Naive B cell (primary cell): ENCODE measurements around the gene GTPBP6. TPM values are rescaled to one million over a fixed set of nuclear protein-coding genes. Genes with fewer than 3 reads are reported as not detected.
"Not testable (repeated sequence)": the region's sequence is repeated elsewhere in the genome, so short reads cannot be mapped to it uniquely, and the experiment has no call there.

Source experiments
- ATAC-seq, 2 donors: fragments of 150-1000 bp; cut with Tn5 transposase; 2 replicates each; pipeline ENCODE4 v1.10.0; 2021; ENCODE audit warnings: low read depth in 2 of 2, mild to moderate bottlenecking in 2 of 2, moderate library complexity in 2 of 2
- DNase-seq: peaks from one replicate; pipeline ENCODE4 v3.0.0; 2022
- H3K27ac Mint-ChIP-seq, 6 donors: one replicate each; pipeline ENCODE4 v1.8.0; 2020 to 2022; ENCODE audit warnings: mild to moderate bottlenecking in 6 of 6, mixed read lengths in 6 of 6, moderate library complexity in 5 of 6, inconsistent platforms in 2 of 6
- H3K27me3 Mint-ChIP-seq, 3 donors: one replicate each; pipeline ENCODE4 v1.8.0; 2021 to 2022; ENCODE audit warnings: mixed read lengths in 3 of 3, mild to moderate bottlenecking in 1 of 3
- H3K36me3 Mint-ChIP-seq, 2 donors: one replicate each; pipeline ENCODE4 v1.8.0; 2020 to 2022; ENCODE audit warnings: mixed read lengths in 2 of 2, inconsistent platforms in 1 of 2, mild to moderate bottlenecking in 1 of 2
- H3K4me1 Mint-ChIP-seq, 3 donors: one replicate each; pipeline ENCODE4 v1.8.0; 2020 to 2022; ENCODE audit warnings: mixed read lengths in 3 of 3, inconsistent platforms in 1 of 3, mild to moderate bottlenecking in 1 of 3, moderate library complexity in 1 of 3
- H3K4me3 Mint-ChIP-seq, 8 donors: one replicate each; pipeline ENCODE4 v1.8.0; 2020 to 2022; ENCODE audit warnings: mild to moderate bottlenecking in 8 of 8, mixed read lengths in 8 of 8, moderate library complexity in 8 of 8, inconsistent platforms in 2 of 8
- H3K9me3 Mint-ChIP-seq, 7 donors: one replicate each; pipeline ENCODE4 v1.8.0; 2020 to 2022; ENCODE audit warnings: mixed read lengths in 7 of 7, mild to moderate bottlenecking in 5 of 7, inconsistent platforms in 2 of 7, moderate library complexity in 1 of 7
- polyA plus RNA-seq, 6 donors: library from polyadenylated mRNA; unstranded; fragments of 300-500 nt; fragmentation: Illumina TruSeq; gene quantifications; one replicate each; pipeline ENCODE4 v1.2.3, GENCODE V29; 2021; ENCODE audit warnings: low read depth in 6 of 6

The GTPBP6 gene
- polyA plus RNA-seq, 6 donors from 2014 or later: 37.7 to 54.0 (median 41.6) TPM

DNA sequence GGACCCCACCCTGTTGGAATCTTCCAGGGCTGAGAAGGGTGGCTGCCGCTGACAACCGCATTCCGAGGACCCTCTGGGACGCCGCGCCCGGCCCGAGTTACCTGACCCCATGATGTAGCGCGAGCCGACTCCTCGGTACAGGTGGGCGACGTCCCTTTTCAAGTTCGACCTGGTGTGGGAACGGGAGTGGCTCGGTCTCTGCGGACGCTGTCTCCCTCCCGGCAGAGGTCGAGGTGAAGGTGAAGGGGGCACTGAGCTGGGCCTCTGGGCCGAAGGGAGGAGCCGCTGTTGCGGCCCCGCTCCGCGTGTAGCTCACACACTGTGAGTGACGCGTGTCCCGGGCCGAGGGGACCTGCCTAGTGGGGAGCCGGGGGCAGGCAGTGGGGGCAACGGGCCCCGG is 4.5 kb downstream of the GTPBP6 start:
- Mint-ChIP-seq H3K36me3 (peaks cover 5 to 34% of the 10 kb centered on the region in 2 donors), H3K9me3 (peaks cover 0 to 3% (median 0%) of the 10 kb centered on the region in 7 donors), H3K4me1 (peaks cover 4 to 18% (median 6%) of the 10 kb centered on the region in 3 donors), H3K27ac (no peak overlapping the region), H3K27me3 (no peaks in the 10 kb centered on the region), H3K4me3 (peak overlapping the region in 1 of 8 donors; percentile 33)
- ATAC-seq (no peak), DNase-seq (no peak)

DNA sequence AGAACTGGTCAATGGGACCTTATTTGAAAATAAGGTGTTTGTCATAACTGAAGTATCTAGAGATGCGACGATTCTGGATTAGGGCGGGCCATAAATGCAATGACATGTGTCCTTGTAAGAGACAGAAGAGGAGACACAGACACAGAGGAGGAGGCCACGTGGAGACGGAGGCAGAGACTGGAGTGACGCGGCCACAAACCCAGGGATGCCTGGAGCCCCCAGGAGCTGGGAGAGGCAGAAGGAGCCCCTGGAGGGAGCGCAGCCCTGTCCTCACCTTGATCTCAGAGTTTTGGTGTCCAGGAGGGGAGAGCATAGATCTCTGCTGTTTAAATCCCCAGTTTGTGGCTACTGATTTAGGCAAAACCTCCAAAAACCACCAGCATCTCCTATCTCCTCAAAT is 5.0 kb downstream of the GTPBP6 start:
- Mint-ChIP-seq H3K27ac (no peak overlapping the region), H3K9me3 (peaks cover 0 to 3% (median 0%) of the 10 kb centered on the region in 7 donors), H3K4me3 (peak overlapping the region in 1 of 8 donors; percentile 70), H3K36me3 (peaks cover 5 to 36% of the 10 kb centered on the region in 2 donors), H3K4me1 (peaks cover 4 to 18% (median 6%) of the 10 kb centered on the region in 3 donors), H3K27me3 (no peaks in the 10 kb centered on the region)
- no peak for DNase-seq
- no peak for ATAC-seq

DNA sequence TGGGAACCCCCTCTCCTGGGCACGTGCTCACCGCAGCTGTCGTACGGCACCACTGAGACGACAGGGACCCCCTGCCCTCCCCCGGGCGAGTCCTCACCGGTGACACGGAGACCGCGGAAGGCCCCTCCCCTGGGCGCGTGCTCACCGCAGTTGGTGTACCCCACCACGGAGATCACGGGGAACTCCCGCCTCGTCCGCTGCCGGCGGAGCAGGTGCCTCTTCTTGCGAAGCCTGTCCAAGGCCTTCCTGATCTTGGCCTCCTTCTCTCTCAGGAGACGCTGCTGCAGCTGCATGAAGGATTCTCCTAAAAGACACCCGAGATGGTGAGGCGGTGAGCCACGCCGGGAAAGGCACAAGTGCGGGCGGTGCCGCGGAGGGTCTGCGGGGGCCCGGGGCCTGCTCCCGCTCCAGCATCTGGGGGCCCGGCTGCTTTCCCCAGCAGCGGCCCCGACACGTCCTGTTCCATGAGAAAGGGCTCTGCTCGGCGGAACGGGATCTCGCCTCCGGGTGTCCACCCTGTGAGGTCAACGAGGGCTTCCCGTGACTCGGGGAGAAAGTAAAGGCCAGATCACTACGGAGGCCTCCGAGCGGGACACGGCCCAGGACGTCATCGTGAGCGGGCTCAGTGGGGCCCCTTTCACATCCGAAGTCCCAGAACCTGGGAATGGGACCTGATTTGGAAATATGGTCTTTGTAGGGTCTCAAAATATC is 5.8 kb downstream of the GTPBP6 start:
- peaks cover under 1 to 13% (median 3%) of the 10 kb centered on the region in 3 donors for H3K4me1 Mint-ChIP-seq
- no peak for DNase-seq
- no peaks in the 10 kb centered on the region for H3K27me3 Mint-ChIP-seq
- H3K36me3 Mint-ChIP-seq: peaks cover 5 to 32% of the 10 kb centered on the region in 2 donors
- H3K4me3 Mint-ChIP-seq: no peak overlapping the region
- ATAC-seq: no peak
- no peak overlapping the region for H3K27ac Mint-ChIP-seq
- H3K9me3 Mint-ChIP-seq: peaks cover 0 to 3% (median 0%) of the 10 kb centered on the region in 7 donors

DNA sequence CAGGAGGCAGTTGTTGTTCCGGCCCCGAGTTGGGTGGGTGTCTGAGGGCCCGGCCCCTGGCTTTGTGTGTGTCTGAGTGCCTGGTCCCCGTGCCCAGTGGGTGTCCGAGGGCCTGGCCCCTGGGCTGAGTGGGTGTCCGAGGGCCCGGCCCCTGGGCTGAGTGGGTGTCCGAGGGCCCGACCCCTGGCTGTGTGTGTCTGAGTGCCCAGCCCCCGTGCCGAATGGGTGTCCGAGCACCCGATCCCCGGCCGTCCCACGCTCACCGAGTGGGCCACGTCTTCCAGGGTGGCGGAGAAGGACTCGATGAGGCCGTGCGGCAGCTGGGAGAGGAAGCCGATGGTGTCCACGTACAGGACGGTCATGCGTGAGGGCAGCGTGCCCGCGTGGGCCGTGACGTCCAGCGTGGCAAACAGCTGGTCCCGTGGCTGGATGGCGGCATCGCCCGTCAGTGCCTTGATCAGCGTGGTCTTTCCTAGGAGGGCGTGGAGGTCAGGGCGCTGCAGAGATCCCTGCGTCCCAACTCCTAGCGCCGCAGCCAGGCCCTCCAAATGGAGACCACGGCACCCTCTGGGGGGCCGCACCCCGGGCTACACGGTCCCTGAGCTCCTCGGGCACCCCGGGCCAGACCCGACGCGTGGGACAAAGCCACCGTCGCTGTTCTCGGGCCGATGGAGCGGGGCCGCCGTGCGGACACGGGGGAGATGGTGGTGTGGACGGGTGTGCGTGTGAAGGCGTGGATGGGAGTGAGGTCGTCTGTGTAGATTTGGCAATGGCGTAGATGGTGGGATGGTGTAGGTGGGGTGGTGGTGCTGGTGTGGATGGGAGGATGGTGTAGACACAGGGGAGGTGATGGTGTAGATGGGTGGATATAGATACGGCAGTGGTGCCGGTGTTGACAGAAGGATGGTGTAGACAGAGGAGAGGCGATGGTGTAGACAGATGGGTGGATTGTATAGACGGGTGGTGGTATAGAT is 7.2 kb downstream of the GTPBP6 start:
- DNase-seq: no peak
- Mint-ChIP-seq H3K9me3 (peaks cover 0 to 3% (median 0%) of the 10 kb centered on the region in 7 donors), H3K4me3 (peak overlapping the region in 1 of 8 donors; percentile 9), H3K36me3 (peaks cover 5 to 28% of the 10 kb centered on the region in 2 donors), H3K4me1 (peaks cover 0 to 11% (median 0%) of the 10 kb centered on the region in 3 donors), H3K27me3 (no peaks in the 10 kb centered on the region), H3K27ac (peak overlapping the region in 1 of 6 donors; percentile 0)
- ATAC-seq: no peak

DNA sequence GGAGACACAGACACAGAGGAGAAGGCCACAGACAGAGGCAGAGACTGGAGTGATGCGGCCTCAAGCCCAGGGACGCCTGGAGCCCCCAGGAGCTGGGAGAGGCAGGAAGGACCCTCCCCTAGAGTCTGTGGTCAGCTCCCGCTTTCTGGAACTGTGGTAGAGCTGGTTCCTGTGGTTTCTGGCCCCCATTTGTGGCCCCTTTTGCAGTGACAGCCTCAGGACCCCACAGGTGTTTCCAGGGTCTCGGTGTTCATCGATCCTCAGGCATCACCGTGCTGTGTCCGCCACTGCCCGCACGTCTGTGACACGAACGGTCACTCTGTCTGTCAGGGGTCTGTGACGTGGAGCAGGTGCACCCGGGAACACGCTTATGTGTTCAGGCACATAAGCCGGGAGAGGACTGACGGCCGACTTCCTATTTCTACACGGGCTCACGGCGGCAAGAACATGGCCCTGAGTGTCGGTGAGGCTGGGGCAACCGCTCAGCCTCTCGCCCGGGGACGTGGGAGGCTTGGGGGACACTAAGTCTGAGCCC is 7.9 kb downstream of the GTPBP6 start:
- no peak overlapping the region for H3K27ac Mint-ChIP-seq
- ATAC-seq (no peak), DNase-seq (no peak)
- H3K36me3 Mint-ChIP-seq: peaks cover 5 to 28% of the 10 kb centered on the region in 2 donors
- no peak overlapping the region for H3K4me3 Mint-ChIP-seq
- H3K27me3 Mint-ChIP-seq: no peaks in the 10 kb centered on the region
- H3K9me3 Mint-ChIP-seq: peaks cover 0 to 3% (median 0%) of the 10 kb centered on the region in 7 donors
- peaks cover 0 to 11% (median 0%) of the 10 kb centered on the region in 3 donors for H3K4me1 Mint-ChIP-seq

DNA sequence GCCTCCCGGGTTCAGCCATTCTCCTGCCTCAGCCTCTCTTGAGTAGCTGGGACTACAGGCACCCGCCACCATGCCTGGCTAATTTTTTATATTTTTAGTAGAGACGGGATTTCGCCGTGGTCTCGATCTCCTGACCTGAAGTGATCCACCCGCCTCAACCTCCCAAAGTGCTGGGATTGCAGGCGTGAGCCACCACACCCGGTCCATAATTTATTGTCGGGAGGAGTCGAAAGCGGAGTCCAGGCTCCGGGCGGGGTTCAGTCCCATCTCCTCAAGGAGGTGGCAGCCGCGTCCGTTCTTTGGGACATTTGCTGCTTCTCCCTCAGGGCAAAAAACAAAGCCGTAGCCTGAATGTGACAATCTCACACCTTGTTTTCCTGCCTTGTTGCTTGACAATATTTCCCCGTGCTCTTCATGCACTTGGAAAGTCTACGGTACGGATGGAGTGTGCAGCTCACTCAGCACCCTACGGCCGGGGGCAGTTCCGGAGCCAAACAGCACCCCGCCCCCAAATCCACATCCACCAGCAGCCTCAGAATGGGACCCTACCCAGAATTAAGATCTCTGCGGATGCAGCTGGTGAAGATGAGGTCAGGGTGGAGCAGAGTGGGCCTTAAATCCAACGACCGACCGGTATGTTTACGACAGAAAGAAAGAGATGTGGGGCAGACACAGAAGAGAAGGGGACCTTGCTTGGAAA is 9.6 kb downstream of the GTPBP6 start:
- H3K27ac Mint-ChIP-seq: peak overlapping the region in 2 of 6 donors; percentile 16 to 61
- H3K36me3 Mint-ChIP-seq: peaks cover 9 to 27% of the 10 kb centered on the region in 2 donors
- H3K9me3 Mint-ChIP-seq: peaks cover 0 to 8% (median 0%) of the 10 kb centered on the region in 7 donors
- no peak for DNase-seq
- no peaks in the 10 kb centered on the region for H3K27me3 Mint-ChIP-seq
- no peak for ATAC-seq
- peaks cover 0 to 11% (median 0%) of the 10 kb centered on the region in 3 donors for H3K4me1 Mint-ChIP-seq
- H3K4me3 Mint-ChIP-seq: no peak overlapping the region

DNA sequence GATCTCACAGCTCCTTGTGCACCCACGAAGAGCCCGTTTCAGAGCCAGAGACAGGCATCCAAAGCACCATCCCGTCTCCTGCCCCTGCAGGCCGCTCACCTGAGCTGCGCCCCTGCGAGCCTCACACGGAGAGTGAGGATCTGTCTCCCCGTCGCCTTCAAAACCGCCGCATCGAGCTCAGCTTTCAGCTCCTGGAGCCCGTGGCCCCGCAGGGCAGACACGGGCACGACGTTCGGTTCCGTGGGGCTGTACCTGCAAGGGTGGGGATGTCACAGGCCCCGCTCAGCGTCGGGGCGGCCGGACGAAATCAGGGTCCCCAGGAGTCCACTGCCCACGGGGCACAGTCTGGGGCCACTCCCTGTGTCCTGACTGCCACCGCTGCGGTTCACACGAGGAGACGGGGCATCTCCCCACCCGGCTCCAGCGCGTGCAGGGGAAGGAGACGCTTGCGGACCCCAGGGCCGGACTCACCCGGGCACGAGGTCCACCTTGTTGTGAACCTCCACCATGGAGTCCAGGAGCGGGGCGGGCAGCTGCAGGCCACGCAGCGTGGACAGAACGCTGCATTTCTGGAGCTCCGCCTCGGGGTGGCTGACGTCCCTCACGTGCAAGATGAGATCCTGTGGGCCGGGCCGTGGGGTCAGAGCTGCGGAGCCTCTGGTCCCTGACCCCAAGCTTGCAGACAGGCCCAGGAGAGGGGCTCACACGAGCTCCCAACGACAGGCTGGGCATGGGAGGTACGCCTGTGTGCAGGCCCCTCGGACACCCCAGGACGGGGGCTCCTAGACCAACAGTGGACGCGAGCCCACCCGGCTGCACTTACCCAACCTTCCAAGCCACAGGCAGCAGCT is 11.1 kb downstream of the GTPBP6 start:
- Mint-ChIP-seq H3K27ac (peak overlapping the region in 2 of 6 donors; percentile 11 to 27), H3K36me3 (peaks cover 9 to 17% of the 10 kb centered on the region in 2 donors), H3K4me1 (peaks cover 0 to 7% (median 0%) of the 10 kb centered on the region in 3 donors), H3K27me3 (no peaks in the 10 kb centered on the region), H3K4me3 (no peak overlapping the region), H3K9me3 (peaks cover 0 to 8% (median 0%) of the 10 kb centered on the region in 7 donors)
- no peak for DNase-seq
- peak in 1 of 2 donors; percentile 17 for ATAC-seq

DNA sequence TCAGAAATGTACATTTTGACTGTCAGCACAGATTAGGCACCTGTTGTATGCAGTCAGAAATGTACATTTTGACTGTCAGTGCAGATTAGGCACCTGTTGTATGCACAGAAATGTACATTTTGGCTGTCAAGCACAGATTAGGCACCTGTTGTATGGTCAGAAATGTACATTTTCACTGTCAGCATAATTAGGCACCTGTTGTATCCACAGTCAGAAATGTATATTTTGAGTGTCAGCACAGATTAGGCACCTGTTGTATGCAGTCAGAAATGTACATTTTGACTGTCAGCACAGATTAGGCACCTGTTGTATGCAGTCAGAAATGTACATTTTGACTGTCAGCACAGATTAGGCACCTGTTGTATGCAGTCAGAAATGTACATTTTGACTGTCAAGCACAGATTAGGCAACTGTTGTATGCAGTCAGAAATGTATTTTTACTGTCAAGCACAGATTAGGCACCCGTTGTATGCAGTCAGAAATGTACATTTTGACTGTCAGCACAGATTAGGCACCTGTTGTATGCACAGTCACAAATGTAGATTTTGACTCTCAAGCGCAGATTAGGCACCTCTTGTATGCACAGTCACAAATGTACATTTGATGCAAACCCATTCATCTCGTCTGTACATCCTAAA is 11.9 kb downstream of the GTPBP6 start:
- H3K9me3 Mint-ChIP-seq, H3K4me3 Mint-ChIP-seq, H3K4me1 Mint-ChIP-seq, DNase-seq, H3K27me3 Mint-ChIP-seq, H3K36me3 Mint-ChIP-seq, ATAC-seq: not testable (repeated sequence)
- H3K27ac Mint-ChIP-seq: peak overlapping the region in 2 of 6 donors; percentile 11 to 27

DNA sequence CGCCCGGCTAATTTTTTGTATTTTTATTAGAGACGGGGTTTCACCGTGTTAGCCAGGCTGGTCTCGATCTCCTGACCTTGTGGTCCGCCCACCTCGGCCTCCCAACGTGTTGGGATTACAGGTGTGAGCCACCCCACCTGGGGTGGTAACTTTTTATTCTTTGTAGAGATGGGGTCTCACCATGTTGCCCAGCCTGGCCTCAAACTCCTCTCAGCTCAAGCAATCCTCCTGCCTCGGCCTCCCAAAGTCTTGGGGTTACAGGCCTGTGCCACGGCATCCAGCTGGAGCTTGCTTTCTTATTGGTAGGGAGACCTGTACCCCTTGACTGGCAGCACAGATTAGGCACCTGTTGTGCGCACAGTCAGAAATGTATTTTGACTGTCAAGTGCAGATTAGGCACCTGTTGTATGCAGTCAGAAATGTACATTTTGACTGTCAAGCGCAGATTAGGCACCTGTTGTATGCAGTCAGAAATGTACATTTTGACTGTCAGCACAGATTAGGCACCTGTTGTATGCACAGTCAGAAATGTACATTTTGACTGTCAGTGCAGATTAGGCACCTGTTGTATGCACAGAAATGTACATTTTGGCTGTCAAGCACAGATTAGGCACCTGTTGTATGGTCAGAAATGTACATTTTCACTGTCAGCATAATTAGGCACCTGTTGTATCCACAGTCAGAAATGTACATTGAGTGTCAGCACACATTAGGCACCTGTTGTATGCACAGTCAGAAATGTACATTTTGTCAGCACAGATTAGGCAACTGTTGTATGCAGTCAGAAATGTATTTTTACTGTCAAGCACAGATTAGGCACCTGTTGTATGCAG is 12.6 kb downstream of the GTPBP6 start:
- not testable (repeated sequence) for H3K27me3 Mint-ChIP-seq, H3K9me3 Mint-ChIP-seq, ATAC-seq, H3K36me3 Mint-ChIP-seq, H3K4me1 Mint-ChIP-seq, DNase-seq, H3K4me3 Mint-ChIP-seq
- H3K27ac Mint-ChIP-seq: peak overlapping the region in 1 of 6 donors; percentile 44

DNA sequence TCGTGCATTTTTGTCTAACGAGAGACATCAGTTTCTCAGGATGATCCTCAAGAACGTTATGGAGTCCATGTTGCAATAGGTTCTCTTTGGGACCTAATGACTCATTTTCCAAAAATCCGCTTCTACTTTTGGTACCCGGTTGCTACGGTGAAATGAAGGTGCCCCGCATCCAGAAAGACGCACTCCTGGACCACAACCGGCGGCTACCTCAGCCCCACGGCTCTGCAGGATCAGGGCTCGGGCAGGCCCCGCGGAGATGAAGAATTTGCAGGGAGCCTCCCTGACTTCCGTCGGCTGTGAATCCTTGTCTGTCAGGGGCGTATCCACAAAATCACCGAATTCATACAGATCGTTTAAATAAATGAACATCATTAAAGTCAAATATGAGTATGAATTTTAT is 15.6 kb downstream of the GTPBP6 start:
- H3K4me1 Mint-ChIP-seq: no peaks in the 10 kb centered on the region
- peaks cover 0 to 9% of the 10 kb centered on the region in 2 donors for H3K36me3 Mint-ChIP-seq
- H3K9me3 Mint-ChIP-seq: peaks cover 0 to 5% (median 0%) of the 10 kb centered on the region in 7 donors
- H3K27ac Mint-ChIP-seq: no peak overlapping the region
- ATAC-seq (no peak), DNase-seq (no peak)
- no peak overlapping the region for H3K4me3 Mint-ChIP-seq
- no peaks in the 10 kb centered on the region for H3K27me3 Mint-ChIP-seq

DNA sequence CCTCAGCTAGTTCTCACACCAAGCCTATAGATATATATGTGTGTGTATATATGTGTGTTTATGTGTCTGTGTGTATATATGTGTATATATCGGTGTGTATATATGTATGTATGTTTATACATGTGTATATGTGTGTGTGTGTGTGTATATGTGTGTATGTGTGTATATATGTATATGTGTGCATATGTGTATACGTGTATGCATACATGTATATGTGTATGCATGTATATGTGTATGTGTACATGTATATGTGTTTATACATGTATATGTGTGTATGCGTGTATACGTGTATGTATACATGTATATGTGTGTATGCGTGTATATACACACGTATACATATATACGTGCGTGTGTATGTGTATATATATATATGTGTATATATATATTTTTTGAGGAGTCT is 18.3 kb downstream of the GTPBP6 start:
- H3K36me3 Mint-ChIP-seq: peaks cover 0 to 14% of the 10 kb centered on the region in 2 donors

More for the DNA sequence above, 18.3 kb downstream of the GTPBP6 start:
- H3K27me3 Mint-ChIP-seq: no peaks in the 10 kb centered on the region
- no peaks in the 10 kb centered on the region for H3K4me1 Mint-ChIP-seq
- ATAC-seq (no peak), DNase-seq (no peak)
- H3K9me3 Mint-ChIP-seq: peaks cover 0 to 7% (median 0%) of the 10 kb centered on the region in 7 donors
- no peak overlapping the region for H3K27ac Mint-ChIP-seq
- H3K4me3 Mint-ChIP-seq: no peak overlapping the region
